A549 (cell line): ENCODE results near the gene OPRM1. TPM values are rescaled to one million over a fixed set of nuclear protein-coding genes. Genes with fewer than 3 reads are reported as not detected.
A peak's percentile ranks its signal among the peaks of the same experiment; 100 is the strongest.

Experiments used
- ATAC-seq, 2 experiments: fragments of 200-7000 bp in 1 of 2; fragments of >200 bp in 1 of 2; cut with Nextera tagmentation in 1 of 2; cut with Tn5 transposase in 1 of 2; 3 replicates each; pipeline versions ENCODE4 v1.8.0 to v1.9.1; 2018 to 2020; ENCODE audit warnings: mild to moderate bottlenecking in 1 of 2, moderate library complexity in 1 of 2
- CTCF ChIA-PET: fragments of 300-600 bp; sonication (Branson Sonifier 250); formaldehyde crosslinking; extraction: SDS; loops from one replicate; lab custom pipeline; 2021; ENCODE audit warnings: antibody characterized with exemption, inconsistent platforms; lab: Yijun Ruan, JAX
- POLR2A ChIA-PET: fragments of 350-600 bp; formaldehyde crosslinking; extraction: SDS; loops from one replicate; lab custom pipeline; 2021; ENCODE audit warnings: antibody characterized with exemption, inconsistent platforms; lab: Yijun Ruan, JAX
- DNase-seq, 2 experiments: peaks; one replicate each; pipeline versions ENCODE4 v3.0.0 to v3.0.0-alpha.2; 2011 to 2016; ENCODE audit warnings: low read depth in 1 of 2, low spot score in 1 of 2
- FAIRE-seq: peaks from 2 replicates; lab custom pipeline; 2011; peaks lifted over from hg19 to GRCh38; lab: Jason Lieb, UNC
- H3K27ac ChIP-seq, 2 experiments: fragments of >200 bp; sonication (Bioruptor Twin); formaldehyde crosslinking; 3 replicates each; pipeline ENCODE4 v1.5.1; 2016 to 2017
- H3K4me1 ChIP-seq: fragments of >200 bp; sonication (Bioruptor Twin); formaldehyde crosslinking; 3 replicates; pipeline ENCODE4 v1.6.1; 2016
- H3K4me2 ChIP-seq: fragments of >200 bp; sonication (Bioruptor Twin); formaldehyde crosslinking; 3 replicates; pipeline ENCODE4 v1.6.1; 2016
- H3K4me3 ChIP-seq: fragments of >200 bp; sonication (Bioruptor Twin); formaldehyde crosslinking; 3 replicates; pipeline ENCODE4 v1.5.1; 2016
- H3K9me3 ChIP-seq: fragments of >200 bp; sonication (Bioruptor Twin); formaldehyde crosslinking; 3 replicates; pipeline ENCODE4 v1.6.1; 2016
- CHD2 ChIP-seq: fragments of 150-350 bp; IDR thresholded peaks from 2 replicates; pipeline ENCODE4 v1.6.1; 2014; ENCODE audit warnings: low read length; ENCODE audit not compliant: partially characterized antibody
- CHD4 ChIP-seq: fragments of 200-600 bp; sonication (generic); IDR thresholded peaks from 2 replicates; pipeline ENCODE4 v1.6.1; 2016; ENCODE audit warnings: antibody characterized with exemption, mild to moderate bottlenecking, borderline replicate concordance
- EHMT2 ChIP-seq: fragments of 200-600 bp; sonication (generic); IDR thresholded peaks from 2 replicates; pipeline ENCODE4 v1.6.1; 2016; ENCODE audit warnings: antibody characterized with exemption, low read depth, mild to moderate bottlenecking, moderate library complexity
- FOSB ChIP-seq: fragments of 250-450 bp; sonication (Bioruptor Pico); IDR thresholded peaks from 2 replicates; pipeline ENCODE4 v1.5.0; 2020; ENCODE audit warnings: mild to moderate bottlenecking, moderate library complexity
- FOSL2 ChIP-seq, 2 experiments: fragments of 450-650 bp in 1 of 2; fragments of >200 bp in 1 of 2; sonication (Bioruptor Twin) in 1 of 2; formaldehyde crosslinking; IDR thresholded peaks; 2 replicates each; pipeline versions ENCODE4 v1.5.0 to v1.6.1; 2016 to 2020; ENCODE audit warnings: mild to moderate bottlenecking in 1 of 2, moderate library complexity in 1 of 2
- FOXS1 ChIP-seq: fragments of 250-450 bp; sonication (Bioruptor Pico); IDR thresholded peaks from 2 replicates; pipeline ENCODE4 v1.5.0; 2020; ENCODE audit warnings: mild to moderate bottlenecking, moderate library complexity
- GATA3 ChIP-seq: IDR thresholded peaks from 2 replicates; pipeline ENCODE4 v1.6.1; 2012; ENCODE audit warnings: borderline replicate concordance
- HOXA7 ChIP-seq: fragments of 250-450 bp; sonication (Bioruptor Pico); IDR thresholded peaks from 2 replicates; pipeline ENCODE4 v1.5.0; 2020; ENCODE audit warnings: mild to moderate bottlenecking, moderate library complexity
- HOXB13 ChIP-seq: fragments of 250-450 bp; sonication (Bioruptor Pico); IDR thresholded peaks from 2 replicates; pipeline ENCODE4 v1.5.0; 2020; ENCODE audit warnings: low read depth, mild to moderate bottlenecking, moderate library complexity
- MAFK ChIP-seq: fragments of 450-650 bp; IDR thresholded peaks from 2 replicates; pipeline ENCODE4 v1.6.1; 2014; ENCODE audit not compliant: partially characterized antibody
- MAZ ChIP-seq: fragments of 150-350 bp; IDR thresholded peaks from 2 replicates; pipeline ENCODE4 v1.6.1; 2014; ENCODE audit warnings: antibody characterized with exemption, low read depth, low read length, borderline replicate concordance
- MYC ChIP-seq: IDR thresholded peaks from 2 replicates; pipeline ENCODE4 v1.6.1; 2012; ENCODE audit warnings: mild to moderate bottlenecking, inconsistent platforms, low read length, improper control_type of control experiment, borderline replicate concordance
- POLR2A ChIP-seq: IDR thresholded peaks from 2 replicates; pipeline ENCODE4 v1.6.1; 2012; ENCODE audit warnings: mild to moderate bottlenecking, low read length
- RARB ChIP-seq: fragments of 250-450 bp; sonication (Bioruptor Pico); IDR thresholded peaks from 2 replicates; pipeline ENCODE4 v1.8.0; 2021; ENCODE audit warnings: mild to moderate bottlenecking, moderate library complexity
- SMC3 ChIP-seq: fragments of >200 bp; sonication (Bioruptor Twin); formaldehyde crosslinking; IDR thresholded peaks from 3 replicates; pipeline ENCODE4 v1.6.1; 2018; ENCODE audit warnings: inconsistent platforms
- TFCP2L1 ChIP-seq: fragments of 250-450 bp; sonication (Bioruptor Pico); IDR thresholded peaks from 2 replicates; pipeline ENCODE4 v1.5.0; 2021; ENCODE audit warnings: mild to moderate bottlenecking
- ZC3H11A ChIP-seq: fragments of 450-650 bp; IDR thresholded peaks from 2 replicates; pipeline ENCODE4 v1.6.1; 2014; ENCODE audit warnings: antibody characterized with exemption, mild to moderate bottlenecking
- ZNF302 ChIP-seq: fragments of 250-450 bp; sonication (Bioruptor Pico); IDR thresholded peaks from 2 replicates; pipeline ENCODE4 v1.9.0; 2021; ENCODE audit warnings: inconsistent platforms, mild to moderate bottlenecking, moderate library complexity
- WGBS: methylation state at CpG from one replicate; pipeline ENCODE4 v1.1.6; 2017; ENCODE audit errors: missing lambda C conversion rate; 5-methylcytosine and 5-hydroxymethylcytosine counted together
- polyA plus RNA-seq, 4 experiments: library from polyadenylated mRNA; depleted of rRNA in 3 of 4; stranded (reverse); fragments of >200 nt; fragmentation: RNase III in 1 of 4; extraction: RNeasy Plus Mini Kit Qiagen cat#74134 plus additional on column Dnase treatment in 1 of 4; gene quantifications; 2 replicates in 3 of 4; 3 replicates in 1 of 4; pipeline ENCODE4 v1.2.3, GENCODE V29; 2011 to 2017
- TF ChIP-seq, protein P1 (sequence below): IDR thresholded peaks from 2 replicates; pipeline ENCODE4 v1.6.1; 2012; ENCODE audit warnings: low read depth, borderline replicate concordance
- TF ChIP-seq, protein P2 (sequence below): fragments of >200 bp; sonication (Bioruptor Twin); formaldehyde crosslinking; IDR thresholded peaks from 2 replicates; pipeline ENCODE4 v1.6.1; 2016
- TF ChIP-seq, protein P3 (sequence below): fragments of 250-450 bp; sonication (Bioruptor Pico); IDR thresholded peaks from 2 replicates; pipeline ENCODE4 v1.5.0; 2021; ENCODE audit warnings: mild to moderate bottlenecking, moderate library complexity, borderline replicate concordance
- TF ChIP-seq, protein P4 (sequence below): fragments of >200 bp; sonication (Bioruptor Twin); formaldehyde crosslinking; IDR thresholded peaks from 3 replicates; pipeline ENCODE4 v1.6.1; 2016

The OPRM1 gene
- polyA plus RNA-seq, 2 of the 4 experiments (the other 2 are of a cell fraction), result not detected

DNA sequence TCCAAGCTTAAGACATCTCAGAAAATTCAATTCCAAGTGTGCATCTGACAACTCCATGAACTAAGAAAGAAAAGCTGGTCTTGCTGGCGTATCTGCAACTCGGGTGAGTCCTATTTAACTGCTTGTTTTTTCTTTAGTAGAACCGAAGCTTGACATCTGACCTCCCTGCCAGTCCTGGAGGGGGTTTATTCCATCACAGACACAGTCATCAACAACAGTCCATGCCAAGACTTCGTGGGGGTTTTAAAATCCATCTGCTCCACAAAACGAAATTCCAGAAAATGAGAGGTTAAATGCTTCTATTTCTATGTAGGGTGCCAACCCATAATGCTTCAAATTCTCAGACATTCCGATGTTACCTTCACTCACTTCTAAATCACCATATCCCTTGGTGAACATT lies 183.7 kb downstream of the OPRM1 start:
- DNase-seq, result no peak
- no peaks in the 10 kb centered on the region for H3K4me1 ChIP-seq
- ATAC-seq, result no peak
- H3K4me2 ChIP-seq, result no peak overlapping the region
- ChIA-PET POLR2A (no interaction called here), CTCF (no interaction called here)
- FAIRE-seq, result no peak
- H3K4me3 ChIP-seq, result no peak overlapping the region
- no peak overlapping the region for H3K27ac ChIP-seq
- WGBS, result 30% methylated on average over 6 of the region's 6 CpGs
- no peak for TF ChIP-seq CHD4
- no peak for TF ChIP-seq ZNF302 (CRISPR knock-in tag)
- no peak for TF ChIP-seq RARB (CRISPR knock-in tag)
- TF ChIP-seq FOXS1, result no peak
- no peaks in the 10 kb centered on the region for H3K9me3 ChIP-seq

DNA sequence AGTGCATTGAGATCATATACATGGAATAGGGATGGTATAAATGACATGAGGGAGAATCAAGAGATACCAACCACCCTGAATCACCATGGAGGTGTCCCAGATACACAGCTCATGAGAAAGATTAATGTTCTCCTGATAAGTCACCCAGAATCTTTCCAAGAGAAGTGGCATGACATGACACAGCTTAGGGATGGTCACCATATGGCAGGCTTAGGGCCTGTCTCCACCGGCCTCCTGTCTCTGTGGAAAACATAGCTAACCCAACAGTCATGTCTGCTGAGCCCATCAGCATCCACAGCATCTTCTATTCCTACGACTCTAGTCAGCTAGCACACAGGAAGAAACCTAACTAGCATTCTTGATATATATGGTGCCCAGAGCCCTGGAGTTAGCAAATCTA lies 184.3 kb downstream of the OPRM1 start:
- no peak for ATAC-seq
- H3K4me2 ChIP-seq, result no peak overlapping the region
- H3K4me1 ChIP-seq, result no peaks in the 10 kb centered on the region
- H3K27ac ChIP-seq, result no peak overlapping the region
- FAIRE-seq, result no peak
- WGBS, result 17% methylated on average over 2 of the region's 2 CpGs
- ChIA-PET CTCF (no interaction called here), POLR2A (no interaction called here)
- H3K4me3 ChIP-seq, result no peak overlapping the region
- H3K9me3 ChIP-seq, result no peaks in the 10 kb centered on the region
- DNase-seq, result no peak
- TF ChIP-seq HOXA7 (CRISPR knock-in tag), result no peak
- no peak for TF ChIP-seq GATA3
- TF ChIP-seq, protein P1, sequence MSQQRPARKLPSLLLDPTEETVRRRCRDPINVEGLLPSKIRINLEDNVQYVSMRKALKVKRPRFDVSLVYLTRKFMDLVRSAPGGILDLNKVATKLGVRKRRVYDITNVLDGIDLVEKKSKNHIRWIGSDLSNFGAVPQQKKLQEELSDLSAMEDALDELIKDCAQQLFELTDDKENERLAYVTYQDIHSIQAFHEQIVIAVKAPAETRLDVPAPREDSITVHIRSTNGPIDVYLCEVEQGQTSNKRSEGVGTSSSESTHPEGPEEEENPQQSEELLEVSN, result no peak
- no peak for TF ChIP-seq MYC
- no peak for TF ChIP-seq CHD2
- TF ChIP-seq, protein P2, sequence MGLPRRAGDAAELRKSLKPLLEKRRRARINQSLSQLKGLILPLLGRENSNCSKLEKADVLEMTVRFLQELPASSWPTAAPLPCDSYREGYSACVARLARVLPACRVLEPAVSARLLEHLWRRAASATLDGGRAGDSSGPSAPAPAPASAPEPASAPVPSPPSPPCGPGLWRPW, result no peak
- TF ChIP-seq, protein P3, sequence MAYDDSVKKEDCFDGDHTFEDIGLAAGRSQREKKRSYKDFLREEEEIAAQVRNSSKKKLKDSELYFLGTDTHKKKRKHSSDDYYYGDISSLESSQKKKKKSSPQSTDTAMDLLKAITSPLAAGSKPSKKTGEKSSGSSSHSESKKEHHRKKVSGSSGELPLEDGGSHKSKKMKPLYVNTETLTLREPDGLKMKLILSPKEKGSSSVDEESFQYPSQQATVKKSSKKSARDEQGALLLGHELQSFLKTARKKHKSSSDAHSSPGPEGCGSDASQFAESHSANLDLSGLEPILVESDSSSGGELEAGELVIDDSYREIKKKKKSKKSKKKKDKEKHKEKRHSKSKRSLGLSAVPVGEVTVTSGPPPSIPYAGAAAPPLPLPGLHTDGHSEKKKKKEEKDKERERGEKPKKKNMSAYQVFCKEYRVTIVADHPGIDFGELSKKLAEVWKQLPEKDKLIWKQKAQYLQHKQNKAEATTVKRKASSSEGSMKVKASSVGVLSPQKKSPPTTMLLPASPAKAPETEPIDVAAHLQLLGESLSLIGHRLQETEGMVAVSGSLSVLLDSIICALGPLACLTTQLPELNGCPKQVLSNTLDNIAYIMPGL (CRISPR knock-in tag), result no peak
- no peak for TF ChIP-seq FOSB (CRISPR knock-in tag)
- no peak for TF ChIP-seq ZNF302 (CRISPR knock-in tag)
- TF ChIP-seq MAFK, result no peak
- no peak for TF ChIP-seq SMC3
- TF ChIP-seq FOSL2 (IDR thresholded peaks at IDR 0.05), result no peak
- no peak for TF ChIP-seq FOSL2 (CRISPR knock-in tag; IDR thresholded peaks at IDR 0.05)
- no peak for TF ChIP-seq TFCP2L1 (CRISPR knock-in tag)

DNA sequence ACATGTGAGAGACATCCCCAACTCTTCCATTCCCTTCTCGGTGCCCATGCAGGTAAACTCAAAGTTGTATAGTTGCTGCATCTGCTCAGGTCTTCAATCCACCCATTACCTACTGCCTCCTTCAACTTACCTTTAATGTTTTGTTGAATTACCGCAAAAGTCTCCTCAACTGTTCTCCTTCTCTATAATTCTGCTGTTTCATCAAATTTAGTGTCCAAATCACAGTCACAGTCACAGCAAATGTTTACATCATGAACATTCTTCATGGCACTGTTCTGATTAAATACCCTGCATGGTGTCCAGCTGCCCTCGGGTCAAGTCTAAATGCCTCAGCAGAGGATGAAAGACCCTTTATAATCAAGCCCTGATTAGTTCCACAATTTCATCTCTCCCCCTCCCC lies 187.4 kb downstream of the OPRM1 start:
- Histone ChIP-seq H3K4me3 (no peak overlapping the region), H3K9me3 (no peaks in the 10 kb centered on the region), H3K27ac (no peak overlapping the region), H3K4me2 (no peak overlapping the region), H3K4me1 (no peaks in the 10 kb centered on the region)
- POLR2A ChIA-PET, result no interaction called here
- DNase-seq (no peak), ATAC-seq (no peak), FAIRE-seq (no peak)
- WGBS, result 37% methylated on average over 3 of the region's 3 CpGs
- CTCF ChIA-PET, result no interaction called here
- TF ChIP-seq HOXB13 (CRISPR knock-in tag) (no peak), MAFK (peak; percentile 43)

DNA sequence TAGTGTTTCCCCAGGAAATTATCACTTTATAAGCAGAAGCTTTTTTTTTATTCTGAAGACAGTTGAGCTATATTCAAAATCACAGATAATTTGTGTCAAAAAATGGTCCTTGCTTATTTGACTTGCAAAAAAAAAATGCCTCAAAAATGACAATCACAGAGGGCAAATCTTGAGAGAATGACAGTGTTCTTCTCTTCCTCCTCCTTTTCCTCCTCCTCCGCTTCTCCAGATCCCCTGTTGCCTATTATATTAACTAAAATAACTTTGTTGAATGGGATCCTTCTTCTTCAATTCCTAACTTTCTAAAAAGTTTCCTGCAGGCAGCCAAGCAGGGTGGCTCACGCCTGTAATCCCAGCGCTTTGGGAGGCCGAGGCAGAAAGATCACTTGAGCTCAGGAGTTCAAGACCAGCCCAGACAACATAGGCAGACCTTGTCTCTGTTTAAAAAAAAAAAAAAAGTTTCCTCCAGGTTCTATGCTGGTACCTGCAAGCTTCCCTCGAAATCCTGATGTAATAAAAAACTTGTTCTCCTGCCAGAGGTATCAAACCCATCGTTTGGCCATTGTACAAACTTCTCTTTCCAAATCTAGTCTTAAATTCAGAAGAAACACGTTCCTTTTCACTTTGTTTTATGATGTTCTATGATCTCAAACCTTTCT lies 189.0 kb downstream of the OPRM1 start:
- H3K4me3 ChIP-seq, result no peak overlapping the region
- no peaks in the 10 kb centered on the region for H3K4me1 ChIP-seq
- no peak overlapping the region for H3K27ac ChIP-seq
- ChIA-PET CTCF (no interaction called here), POLR2A (no interaction called here)
- ATAC-seq (no peak), FAIRE-seq (no peak), DNase-seq (no peak)
- WGBS, result 59% methylated on average over 7 of the region's 7 CpGs
- no peak overlapping the region for H3K4me2 ChIP-seq
- no peaks in the 10 kb centered on the region for H3K9me3 ChIP-seq
- TF ChIP-seq, protein P4, sequence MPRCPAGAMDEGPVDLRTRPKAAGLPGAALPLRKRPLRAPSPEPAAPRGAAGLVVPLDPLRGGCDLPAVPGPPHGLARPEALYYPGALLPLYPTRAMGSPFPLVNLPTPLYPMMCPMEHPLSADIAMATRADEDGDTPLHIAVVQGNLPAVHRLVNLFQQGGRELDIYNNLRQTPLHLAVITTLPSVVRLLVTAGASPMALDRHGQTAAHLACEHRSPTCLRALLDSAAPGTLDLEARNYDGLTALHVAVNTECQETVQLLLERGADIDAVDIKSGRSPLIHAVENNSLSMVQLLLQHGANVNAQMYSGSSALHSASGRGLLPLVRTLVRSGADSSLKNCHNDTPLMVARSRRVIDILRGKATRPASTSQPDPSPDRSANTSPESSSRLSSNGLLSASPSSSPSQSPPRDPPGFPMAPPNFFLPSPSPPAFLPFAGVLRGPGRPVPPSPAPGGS, result no peak
- no peak for TF ChIP-seq MYC
- TF ChIP-seq EHMT2, result no peak
- TF ChIP-seq MAZ, result no peak
- TF ChIP-seq POLR2A, result no peak
- no peak for TF ChIP-seq FOSL2 (IDR thresholded peaks at IDR 0.05)
- no peak for TF ChIP-seq FOSL2 (CRISPR knock-in tag; IDR thresholded peaks at IDR 0.05)
- no peak for TF ChIP-seq ZC3H11A
